CD8-positive, alpha-beta memory T cell (primary cell): ENCODE measurements around the gene FA2H. TPM values are rescaled to one million over a fixed set of nuclear protein-coding genes. Genes with fewer than 3 reads are reported as not detected.
A peak's percentile ranks its signal among the peaks of the same experiment; 100 is the strongest.
"Not testable (repeated sequence)": the region's sequence is repeated elsewhere in the genome, so short reads cannot be mapped to it uniquely, and the experiment has no call there.

Experiments used
- CTCF ChIA-PET: fragments of 350-600 bp; sonication (Branson Sonifier 250); formaldehyde crosslinking; loops from one replicate; lab custom pipeline; 2021; ENCODE audit warnings: antibody characterized with exemption; lab: Charles Lee
- POLR2A ChIA-PET: fragments of 350-600 bp; sonication (Branson Sonifier 250); formaldehyde crosslinking; loops from one replicate; lab custom pipeline; 2021; ENCODE audit warnings: antibody characterized with exemption; lab: Charles Lee
- DNase-seq, 5 donors: peaks; one replicate each; pipeline versions ENCODE4 v3.0.0 to v3.0.0-alpha.2; 2020 to 2022; ENCODE audit warnings: mixed read lengths in 1 of 5
- H3K27ac ChIP-seq: one replicate; pipeline ENCODE4 v1.7.0; 2013; ENCODE audit warnings: low read depth, mild to moderate bottlenecking, low read length, moderate library complexity
- H3K27me3 ChIP-seq: 2 replicates; pipeline ENCODE4 v1.7.0; 2013; ENCODE audit warnings: low read length, mild to moderate bottlenecking; ENCODE audit not compliant: insufficient read depth, poor library complexity, severe bottlenecking
- H3K36me3 ChIP-seq: 2 replicates; pipeline ENCODE4 v1.7.0; 2013; ENCODE audit warnings: mild to moderate bottlenecking, low read length, moderate library complexity; ENCODE audit not compliant: insufficient read depth
- H3K4me1 ChIP-seq: 2 replicates; pipeline ENCODE4 v1.7.0; 2013; ENCODE audit warnings: mild to moderate bottlenecking, low read length, moderate library complexity; ENCODE audit not compliant: insufficient read depth
- H3K4me3 ChIP-seq: 2 replicates; pipeline ENCODE4 v1.7.0; 2013; ENCODE audit warnings: mild to moderate bottlenecking, low read length
- H3K9me3 ChIP-seq: 2 replicates; pipeline ENCODE4 v1.7.0; 2013; ENCODE audit warnings: mild to moderate bottlenecking, low read length
- H3K27ac Mint-ChIP-seq, 8 donors: one replicate each; pipeline ENCODE4 v1.8.0; 2020 to 2021; ENCODE audit warnings: mixed read lengths in 8 of 8, mild to moderate bottlenecking in 6 of 8, inconsistent platforms in 3 of 8, moderate library complexity in 3 of 8
- H3K27me3 Mint-ChIP-seq, 2 donors: one replicate each; pipeline ENCODE4 v1.8.0; 2020 to 2021; ENCODE audit warnings: mixed read lengths in 2 of 2, mild to moderate bottlenecking in 1 of 2, moderate library complexity in 1 of 2
- H3K36me3 Mint-ChIP-seq, 3 donors: one replicate each; pipeline ENCODE4 v1.8.0; 2020 to 2021; ENCODE audit warnings: mixed read lengths in 3 of 3, inconsistent platforms in 1 of 3, mild to moderate bottlenecking in 1 of 3
- H3K4me1 Mint-ChIP-seq, 3 donors: one replicate each; pipeline ENCODE4 v1.8.0; 2020 to 2021; ENCODE audit warnings: mixed read lengths in 3 of 3, inconsistent platforms in 1 of 3, mild to moderate bottlenecking in 1 of 3
- H3K4me3 Mint-ChIP-seq, 7 donors: one replicate each; pipeline ENCODE4 v1.8.0; 2020 to 2021; ENCODE audit warnings: mixed read lengths in 7 of 7, mild to moderate bottlenecking in 6 of 7, moderate library complexity in 4 of 7, inconsistent platforms in 2 of 7
- H3K9me3 Mint-ChIP-seq, 5 donors: one replicate each; pipeline ENCODE4 v1.8.0; 2020 to 2022; ENCODE audit warnings: mixed read lengths in 5 of 5, mild to moderate bottlenecking in 3 of 5, moderate library complexity in 2 of 5, inconsistent platforms in 1 of 5
- polyA plus RNA-seq: library from polyadenylated mRNA; unstranded; fragments of 300-500 nt; fragmentation: Illumina TruSeq; gene quantifications from one replicate; pipeline ENCODE4 v1.2.3, GENCODE V29; 2021
- total RNA-seq, 2 experiments: library from RNA; stranded (reverse); gene quantifications; one replicate each; pipeline ENCODE4 v1.2.3, GENCODE V29; 2021

The FA2H gene
- total and polyA plus RNA-seq, 3 experiments from 2014 or later: not detected

DNA sequence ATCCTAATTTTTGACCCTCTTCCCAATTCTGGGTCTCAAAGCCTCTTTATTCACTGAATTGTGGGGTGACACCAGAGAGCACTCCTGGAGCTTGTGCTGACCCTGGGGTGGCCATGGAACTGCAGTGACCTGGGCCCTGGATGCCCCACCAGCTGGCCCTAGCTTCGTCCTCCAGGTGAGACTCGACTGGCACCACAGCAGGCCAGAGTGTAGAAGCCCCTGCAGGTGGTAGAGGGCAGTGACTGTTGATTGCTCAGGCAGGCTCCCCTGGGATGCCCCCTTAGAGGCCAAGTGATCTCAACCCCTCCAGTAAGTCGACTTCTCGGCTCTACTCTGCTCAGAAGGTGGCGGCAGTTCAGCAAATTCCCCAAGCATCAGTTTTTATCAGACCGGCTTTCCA is 6.4 kb downstream of the FA2H start:
- no peaks in the 10 kb centered on the region for H3K36me3 ChIP-seq
- CTCF ChIA-PET: no interaction called here

DNA sequence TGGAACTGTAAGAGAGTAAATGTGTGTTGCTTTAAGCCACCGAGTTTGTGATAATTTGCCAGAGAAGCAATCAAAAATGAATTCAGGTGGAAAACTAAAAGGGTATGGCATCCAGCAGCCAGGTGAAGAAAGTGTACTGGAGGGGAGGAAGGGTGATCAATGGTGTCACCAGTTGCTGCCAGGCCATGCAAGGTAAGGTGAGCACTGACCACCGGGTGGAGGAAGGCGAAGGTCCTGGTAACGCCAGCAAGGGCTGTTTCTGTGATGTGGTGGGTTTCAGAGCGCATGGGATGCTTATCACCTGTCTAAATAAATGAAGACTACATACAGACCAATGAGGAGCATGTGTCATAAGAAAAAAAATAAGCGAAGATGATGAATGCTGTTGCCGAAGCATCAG is 6.9 kb downstream of the FA2H start:
- Mint-ChIP-seq H3K4me3 (no peak overlapping the region), H3K27me3 (peaks cover 26 to 54% of the 10 kb centered on the region in 2 donors), H3K4me1 (no peaks in the 10 kb centered on the region), H3K27ac (no peak overlapping the region), H3K9me3 (no peaks in the 10 kb centered on the region), H3K36me3 (no peaks in the 10 kb centered on the region)
- no peak overlapping the region for H3K27ac ChIP-seq
- no peak overlapping the region for H3K4me3 ChIP-seq
- no peaks in the 10 kb centered on the region for H3K36me3 ChIP-seq
- peaks cover 3% of the 10 kb centered on the region for H3K27me3 ChIP-seq
- ChIA-PET POLR2A (no interaction called here), CTCF (no interaction called here)
- no peaks in the 10 kb centered on the region for H3K4me1 ChIP-seq
- H3K9me3 ChIP-seq: no peaks in the 10 kb centered on the region
- DNase-seq: no peak

More for the DNA sequence above, 6.4 kb downstream of the FA2H start:
- Histone ChIP-seq H3K27ac (no peak overlapping the region), H3K9me3 (no peaks in the 10 kb centered on the region), H3K4me1 (no peaks in the 10 kb centered on the region), H3K27me3 (peaks cover 3% of the 10 kb centered on the region), H3K4me3 (no peak overlapping the region)
- peaks cover 29 to 55% of the 10 kb centered on the region in 2 donors for H3K27me3 Mint-ChIP-seq
- no peaks in the 10 kb centered on the region for H3K9me3 Mint-ChIP-seq
- DNase-seq: no peak
- H3K36me3 Mint-ChIP-seq: no peaks in the 10 kb centered on the region
- H3K27ac Mint-ChIP-seq: peak overlapping the region in 1 of 8 donors; percentile 56
- H3K4me3 Mint-ChIP-seq: no peak overlapping the region
- POLR2A ChIA-PET: no interaction called here
- no peaks in the 10 kb centered on the region for H3K4me1 Mint-ChIP-seq

DNA sequence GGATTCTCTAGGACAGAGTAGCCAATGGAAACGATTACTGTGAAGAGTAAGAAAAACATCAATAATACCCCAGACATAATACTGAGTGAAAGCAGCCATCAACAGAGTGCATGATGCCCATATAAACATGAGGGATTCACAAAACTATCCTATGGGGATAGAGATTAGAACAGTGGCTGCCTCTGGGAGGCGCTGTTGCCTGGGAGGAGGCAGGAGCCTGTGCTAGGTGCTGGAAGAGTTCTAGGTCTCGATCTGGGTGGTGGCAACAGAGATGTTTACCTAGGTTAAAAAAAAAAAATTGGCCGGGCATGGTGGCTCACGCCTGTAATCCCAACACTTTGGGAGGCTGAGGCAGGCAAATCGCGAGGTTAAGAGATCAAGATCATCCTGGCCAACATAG is 7.9 kb downstream of the FA2H start:
- Histone ChIP-seq H3K27me3 (peaks cover 3% of the 10 kb centered on the region), H3K9me3 (no peaks in the 10 kb centered on the region), H3K27ac (no peak overlapping the region), H3K36me3 (no peaks in the 10 kb centered on the region), H3K4me3 (no peak overlapping the region), H3K4me1 (no peaks in the 10 kb centered on the region)
- CTCF ChIA-PET: no interaction called here
- Mint-ChIP-seq H3K36me3 (no peaks in the 10 kb centered on the region), H3K4me1 (no peaks in the 10 kb centered on the region), H3K4me3 (no peak overlapping the region), H3K27me3 (peaks cover 29 to 47% of the 10 kb centered on the region in 2 donors), H3K27ac (no peak overlapping the region), H3K9me3 (no peaks in the 10 kb centered on the region)
- POLR2A ChIA-PET: no interaction called here
- DNase-seq: no peak

GRCh38 chr16:74764184-74764583 is 10.4 kb downstream of the FA2H start:
- CTCF ChIA-PET, H3K36me3 ChIP-seq, H3K27ac Mint-ChIP-seq: not testable (repeated sequence)

GRCh38 chr16:74761665-74762064 is 13.0 kb downstream of the FA2H start:
- Histone ChIP-seq H3K4me3 (no peak overlapping the region), H3K27me3 (no peaks in the 10 kb centered on the region), H3K4me1 (no peaks in the 10 kb centered on the region), H3K27ac (no peak overlapping the region), H3K9me3 (no peaks in the 10 kb centered on the region), H3K36me3 (no peaks in the 10 kb centered on the region)
- DNase-seq: no peak
- peaks cover 17 to 60% of the 10 kb centered on the region in 2 donors for H3K27me3 Mint-ChIP-seq
- H3K36me3 Mint-ChIP-seq: no peaks in the 10 kb centered on the region
- ChIA-PET CTCF (no interaction called here), POLR2A (no interaction called here)
- H3K4me3 Mint-ChIP-seq: no peak overlapping the region
- H3K27ac Mint-ChIP-seq: no peak overlapping the region
- H3K4me1 Mint-ChIP-seq: no peaks in the 10 kb centered on the region
- no peaks in the 10 kb centered on the region for H3K9me3 Mint-ChIP-seq

More at GRCh38 chr16:74764184-74764583, 10.4 kb downstream of the FA2H start:
- H3K4me1 ChIP-seq, H3K4me1 Mint-ChIP-seq, H3K4me3 ChIP-seq, H3K4me3 Mint-ChIP-seq, H3K27me3 ChIP-seq, DNase-seq, H3K9me3 Mint-ChIP-seq, H3K9me3 ChIP-seq, POLR2A ChIA-PET, H3K36me3 Mint-ChIP-seq, H3K27ac ChIP-seq: not testable (repeated sequence)
- peaks cover 24 to 63% of the 10 kb centered on the region in 2 donors for H3K27me3 Mint-ChIP-seq

GRCh38 chr16:74760007-74760767 is 14.4 kb downstream of the FA2H start:
- no peak overlapping the region for H3K4me3 Mint-ChIP-seq
- H3K27ac ChIP-seq: no peak overlapping the region
- no peaks in the 10 kb centered on the region for H3K9me3 Mint-ChIP-seq
- peaks cover 15 to 56% of the 10 kb centered on the region in 2 donors for H3K27me3 Mint-ChIP-seq
- DNase-seq: no peak
- CTCF ChIA-PET: no interaction called here
- H3K27me3 ChIP-seq: no peaks in the 10 kb centered on the region
- POLR2A ChIA-PET: no interaction called here
- no peaks in the 10 kb centered on the region for H3K4me1 ChIP-seq
- peak overlapping the region in 1 of 8 donors; percentile 31 for H3K27ac Mint-ChIP-seq
- no peaks in the 10 kb centered on the region for H3K4me1 Mint-ChIP-seq
- H3K36me3 ChIP-seq: no peaks in the 10 kb centered on the region
- no peaks in the 10 kb centered on the region for H3K9me3 ChIP-seq
- H3K36me3 Mint-ChIP-seq: no peaks in the 10 kb centered on the region
- H3K4me3 ChIP-seq: no peak overlapping the region

DNA sequence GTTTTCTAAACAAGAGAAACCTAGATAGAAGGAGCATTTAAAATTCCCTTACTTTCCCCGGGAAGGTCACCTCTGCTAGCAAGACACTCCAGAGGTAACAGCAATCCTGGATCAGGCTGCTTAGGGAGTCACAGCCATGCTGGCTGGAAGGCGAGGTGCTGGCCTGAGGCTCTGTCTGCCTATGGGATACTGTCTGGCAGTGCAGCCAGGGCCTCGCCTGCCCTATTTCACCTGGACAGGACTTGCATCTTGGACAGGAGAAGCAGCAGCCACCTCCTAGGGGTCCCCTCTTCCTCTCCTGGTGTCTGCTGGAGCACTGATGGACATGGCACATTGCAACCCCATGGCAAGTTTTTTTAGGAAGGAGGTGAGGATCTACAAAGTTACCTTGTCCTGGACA is 15.1 kb downstream of the FA2H start:
- H3K9me3 ChIP-seq: no peaks in the 10 kb centered on the region
- POLR2A ChIA-PET: no interaction called here
- no peak overlapping the region for H3K27ac ChIP-seq
- H3K4me1 Mint-ChIP-seq: no peaks in the 10 kb centered on the region
- peak overlapping the region in 1 of 8 donors; percentile 31 for H3K27ac Mint-ChIP-seq
- CTCF ChIA-PET: no interaction called here
- H3K9me3 Mint-ChIP-seq: no peaks in the 10 kb centered on the region
- no peak for DNase-seq
- H3K36me3 Mint-ChIP-seq: no peaks in the 10 kb centered on the region
- peaks cover 15 to 56% of the 10 kb centered on the region in 2 donors for H3K27me3 Mint-ChIP-seq
- H3K4me3 ChIP-seq: no peak overlapping the region
- H3K4me3 Mint-ChIP-seq: no peak overlapping the region
- H3K4me1 ChIP-seq: no peaks in the 10 kb centered on the region
- H3K27me3 ChIP-seq: no peaks in the 10 kb centered on the region
- no peaks in the 10 kb centered on the region for H3K36me3 ChIP-seq

GRCh38 chr16:74758801-74759200 is 15.8 kb downstream of the FA2H start:
- no peaks in the 10 kb centered on the region for H3K36me3 Mint-ChIP-seq
- peaks cover 14 to 52% of the 10 kb centered on the region in 2 donors for H3K27me3 Mint-ChIP-seq
- H3K27ac Mint-ChIP-seq: no peak overlapping the region
- no peaks in the 10 kb centered on the region for H3K27me3 ChIP-seq
- H3K4me3 ChIP-seq: no peak overlapping the region
- H3K9me3 Mint-ChIP-seq: no peaks in the 10 kb centered on the region
- POLR2A ChIA-PET: no interaction called here
- no peak overlapping the region for H3K4me3 Mint-ChIP-seq
- no peaks in the 10 kb centered on the region for H3K9me3 ChIP-seq
- no peaks in the 10 kb centered on the region for H3K4me1 ChIP-seq
- no peaks in the 10 kb centered on the region for H3K36me3 ChIP-seq
- no peaks in the 10 kb centered on the region for H3K4me1 Mint-ChIP-seq
- DNase-seq: no peak
- CTCF ChIA-PET: no interaction called here
- H3K27ac ChIP-seq: no peak overlapping the region
